Measurements from ENCODE around the gene NEU4. TPM values are rescaled to one million over a fixed set of nuclear protein-coding genes. Genes with fewer than 3 reads are reported as not detected.

NEU4 gene
- total RNA-seq, 1 experiment from 2014 or later: not detected

- no peaks in the 10 kb centered on the region for H3K9me3 Mint-ChIP-seq (ENCODE audit: unreplicated experiment)
These were observed 43.4 kb downstream of the NEU4 start for GRCh38 chr2:241852116-241852980.

GRCh38 chr2:241852981-241853631 is 44.1 kb downstream of the NEU4 start:
- no peaks in the 10 kb centered on the region for H3K9me3 Mint-ChIP-seq (ENCODE audit: unreplicated experiment)
- no peaks in the 10 kb centered on the region for H3K36me3 Mint-ChIP-seq (ENCODE audit: insufficient read depth, unreplicated experiment)
- no peak overlapping the region for H3K27ac Mint-ChIP-seq (ENCODE audit: low read depth, unreplicated experiment)
- no peak for DNase-seq (ENCODE audit: unreplicated experiment)
- H3K27me3 Mint-ChIP-seq (ENCODE audit: insufficient read depth, unreplicated experiment): no peaks in the 10 kb centered on the region
- intact Hi-C loops (cut with micrococcal nuclease): no loop called here
- H3K4me1 Mint-ChIP-seq (ENCODE audit: insufficient read depth, unreplicated experiment): no peaks in the 10 kb centered on the region
- no TSS peak for BruUV-seq (replicated peaks)
- H3K4me3 Mint-ChIP-seq (ENCODE audit: unreplicated experiment): no peak overlapping the region
- ChIA-PET POLR2A (no interaction called here), CTCF (interaction anchor here (1.0 kb wide), 1 partner anchor 26 kb away, joined by 5 read pairs; no protein-coding TSS in a partner anchor)
- TF ChIP-seq CTCF (IDR thresholded peaks at IDR 0.05; ENCODE audit: unreplicated experiment): no peak

More at GRCh38 chr2:241852116-241852980, 43.4 kb downstream of the NEU4 start:
- Mint-ChIP-seq H3K4me3 (ENCODE audit: unreplicated experiment) (no peak overlapping the region), H3K27ac (ENCODE audit: low read depth, unreplicated experiment) (no peak overlapping the region), H3K36me3 (ENCODE audit: insufficient read depth, unreplicated experiment) (no peaks in the 10 kb centered on the region), H3K4me1 (ENCODE audit: insufficient read depth, unreplicated experiment) (no peaks in the 10 kb centered on the region), H3K27me3 (ENCODE audit: insufficient read depth, unreplicated experiment) (no peaks in the 10 kb centered on the region)
- BruUV-seq (replicated peaks): no TSS peak
- intact Hi-C loops (cut with micrococcal nuclease): no loop called here
- no peak for DNase-seq (ENCODE audit: unreplicated experiment)
- ChIA-PET POLR2A (no interaction called here), CTCF (interaction anchor here (1.0 kb wide), 1 partner anchor 26 kb away, joined by 5 read pairs; no protein-coding TSS in a partner anchor)
- TF ChIP-seq CTCF (IDR thresholded peaks at IDR 0.05; ENCODE audit: unreplicated experiment): no peak

- Mint-ChIP-seq H3K4me3 (ENCODE audit: unreplicated experiment) (no peak overlapping the region), H3K27me3 (ENCODE audit: insufficient read depth, unreplicated experiment) (no peaks in the 10 kb centered on the region), H3K9me3 (ENCODE audit: unreplicated experiment) (no peaks in the 10 kb centered on the region), H3K36me3 (ENCODE audit: insufficient read depth, unreplicated experiment) (no peaks in the 10 kb centered on the region), H3K27ac (ENCODE audit: low read depth, unreplicated experiment) (no peak overlapping the region), H3K4me1 (ENCODE audit: insufficient read depth, unreplicated experiment) (no peaks in the 10 kb centered on the region)
- TF ChIP-seq CTCF (IDR thresholded peaks at IDR 0.05; ENCODE audit: unreplicated experiment): no peak
- ChIA-PET CTCF (interaction anchor here (0.7 kb wide), 1 partner anchor 492 kb away, joined by 3 read pairs; no protein-coding TSS in a partner anchor), POLR2A (no interaction called here)
- no TSS peak for BruUV-seq (replicated peaks)
- intact Hi-C loops (cut with micrococcal nuclease): no loop called here
- no peak for DNase-seq (ENCODE audit: unreplicated experiment)
These were observed 44.8 kb downstream of the NEU4 start for GRCh38 chr2:241853651-241854341.
